Activated T-cell treated with anti-CD3 and anti-CD28 coated beads, Interleukin-2, amount 50 U/mL, for 72 hours (primary cell): ENCODE measurements around the gene ZFAND2B. TPM values are rescaled to one million over a fixed set of nuclear protein-coding genes. Genes with fewer than 3 reads are reported as not detected.

Experiments
- total RNA-seq, 2 donors: library from RNA; stranded (reverse); gene quantifications; one replicate each; pipeline ENCODE4 v1.2.3, GENCODE V29; 2022

ZFAND2B gene
- total RNA-seq, 2 donors from 2014 or later = 45.5 to 47.7 TPM

Other genes with a start within 250 kb of the ZFAND2B start
- not detected for gene CDK5R2, start 247.1 kb upstream of the ZFAND2B start, total RNA-seq
- gene FEV, start 221.6 kb upstream of the ZFAND2B start, total RNA-seq = not detected
- not detected for gene CRYBA2, start 213.4 kb upstream of the ZFAND2B start, total RNA-seq
- gene CFAP65, start 165.3 kb upstream of the ZFAND2B start, total RNA-seq = not detected
- gene IHH, start 145.9 kb upstream of the ZFAND2B start, total RNA-seq = under 1 TPM; 0.12 to 0.14 TPM
- 10 to 100 TPM; 19.8 to 21.1 TPM for gene NHEJ1, start 46.0 kb upstream of the ZFAND2B start, total RNA-seq
- gene SLC23A3, start 36.8 kb upstream of the ZFAND2B start, total RNA-seq = 1 to 10 TPM; 3.1 to 4.0 TPM
- gene CNPPD1, start 29.9 kb upstream of the ZFAND2B start, total RNA-seq = 10 to 100 TPM; 53.5 to 54.5 TPM
- gene RETREG2, start 28.5 kb upstream of the ZFAND2B start, total RNA-seq = 10 to 100 TPM; 53.7 to 66.8 TPM
- gene ABCB6, start 12.2 kb downstream of the ZFAND2B start, total RNA-seq = 1 to 10 TPM; 8.5 to 8.8 TPM
- gene ATG9A, start 22.9 kb downstream of the ZFAND2B start, total RNA-seq = 10 to 100 TPM; 48.5 to 51.4 TPM
- gene ANKZF1, start 23.0 kb downstream of the ZFAND2B start, total RNA-seq = 100 to 1,000 TPM; 101 to 117 TPM
- 1 to 10 TPM; 2.3 to 3.4 TPM for gene GLB1L, start 38.7 kb downstream of the ZFAND2B start, total RNA-seq
- 10 to 100 TPM; 36.8 to 46.0 TPM for gene STK16, start 38.7 kb downstream of the ZFAND2B start, total RNA-seq
- not detected for gene TUBA4B, start 46.5 kb downstream of the ZFAND2B start, total RNA-seq
- gene TUBA4A, start 47.1 kb downstream of the ZFAND2B start, total RNA-seq = 10 to 100 TPM; 82.0 to 99.8 TPM
- gene DNAJB2, start 72.6 kb downstream of the ZFAND2B start, total RNA-seq = 10 to 100 TPM; 71.1 to 88.1 TPM
- 1 to 10 TPM; 1.7 to 2.5 TPM for gene PTPRN, start 102.6 kb downstream of the ZFAND2B start, total RNA-seq
- not detected for gene RESP18, start 126.0 kb downstream of the ZFAND2B start, total RNA-seq
- gene DNPEP, start 181.1 kb downstream of the ZFAND2B start, total RNA-seq = 10 to 100 TPM; 61.5 to 71.0 TPM
- gene DES, start 211.6 kb downstream of the ZFAND2B start, total RNA-seq = under 1 TPM in 1 of 2 donors, not detected in 1; 0.10 TPM
- 1 to 10 TPM; 4.8 to 6.9 TPM for gene SPEG, start 228.1 kb downstream of the ZFAND2B start, total RNA-seq